NOMO-1 treated with dmso at 0.1 percent for 144 hours (cell line): ENCODE data around the gene GRB10.

ENCODE experiments used
- DNase-seq: peaks from one replicate; lab custom pipeline; 2025; ENCODE audit not compliant: unreplicated experiment; lab: John Stamatoyannopoulos, UW

The GRB10 gene

GRCh38 chr7:50614721-50615518 lies 167.8 kb downstream of the GRB10 start:
- DNase-seq, result no peak

DNA sequence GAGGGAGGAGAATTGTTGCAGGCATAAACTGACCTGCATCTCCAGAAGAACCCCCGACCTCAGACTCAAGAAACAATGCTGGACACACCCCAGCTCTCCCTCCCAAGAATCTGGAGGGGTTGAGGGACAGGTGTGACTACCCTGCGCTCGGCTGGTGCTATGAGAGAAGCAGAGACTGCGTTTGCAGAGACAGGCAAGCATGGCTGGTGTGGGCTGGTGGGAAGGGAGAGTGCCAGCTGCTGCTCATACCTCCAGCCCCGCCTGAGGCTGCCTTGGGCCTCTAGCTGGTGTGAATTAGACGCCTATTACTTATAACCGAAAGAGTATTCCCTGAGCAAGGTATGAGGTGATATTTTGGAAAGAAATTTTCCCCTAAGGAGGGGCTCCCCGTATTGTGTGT lies 169.2 kb downstream of the GRB10 start:
- DNase-seq, result no peak

- DNase-seq, result no peak
Measured at GRCh38 chr7:50612704-50613103, 170.0 kb downstream of the GRB10 start.

- DNase-seq, result peak; percentile 66
Measured at GRCh38 chr7:50610521-50611277, 172.0 kb downstream of the GRB10 start.

DNA sequence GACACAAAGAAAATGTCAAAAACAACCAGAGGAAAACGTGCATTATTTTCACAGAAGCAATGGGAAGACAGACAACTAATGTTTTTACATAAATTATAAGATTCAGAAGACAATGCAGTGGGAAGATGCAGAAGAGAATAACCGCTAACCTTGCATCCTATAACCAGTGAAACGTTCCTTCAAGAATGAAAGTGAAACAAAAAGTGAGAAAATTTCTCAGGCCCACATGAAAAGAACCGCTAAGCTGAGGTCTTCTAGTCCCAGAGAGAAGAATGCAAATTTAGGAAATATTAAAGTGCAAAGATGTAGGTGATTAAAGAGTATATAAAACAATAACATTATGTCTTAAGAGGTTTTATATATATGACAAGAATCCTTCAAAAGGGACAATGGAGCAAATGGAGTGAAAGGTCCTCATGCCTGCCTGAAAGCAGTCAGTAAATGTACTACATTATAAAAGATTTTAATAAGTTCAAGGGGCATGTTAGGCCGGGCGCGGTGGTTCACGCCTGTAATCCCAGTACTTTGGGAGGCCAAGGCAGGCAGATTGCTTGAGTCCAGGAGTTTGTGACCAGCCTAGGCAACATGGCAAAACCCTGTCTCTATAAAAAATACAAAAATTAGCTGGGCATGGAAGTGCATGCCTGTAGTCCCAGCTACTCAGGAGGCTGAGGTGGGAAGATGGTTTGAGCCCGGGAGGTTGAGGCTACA lies 174.3 kb downstream of the GRB10 start:
- no peak for DNase-seq

- no peak for DNase-seq
Measured at GRCh38 chr7:50607524-50608125, 175.1 kb downstream of the GRB10 start.

GRCh38 chr7:50605059-50605458 lies 177.6 kb downstream of the GRB10 start:
- DNase-seq, result no peak

DNA sequence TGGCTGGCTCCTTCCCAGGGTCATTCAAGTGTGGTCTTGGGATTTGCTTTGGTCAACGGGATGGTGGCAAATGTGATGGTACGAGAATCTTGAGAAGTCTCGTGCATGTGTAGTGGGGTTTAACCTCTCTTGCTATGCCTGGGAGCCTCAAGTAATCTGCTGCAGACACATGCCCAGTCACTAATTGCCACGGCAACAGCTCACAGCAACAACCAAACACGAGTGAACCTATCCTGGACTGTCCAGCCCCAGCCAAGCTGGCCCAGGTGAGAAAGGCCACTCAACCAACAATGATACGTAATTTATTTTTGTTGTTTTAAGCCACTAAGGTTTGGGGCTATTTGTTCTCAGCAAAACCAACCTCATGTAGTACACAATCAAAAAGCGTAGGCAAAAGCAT lies 179.4 kb downstream of the GRB10 start:
- no peak for DNase-seq

- DNase-seq, result no peak
Measured at GRCh38 chr7:50599385-50599784, 183.3 kb downstream of the GRB10 start.

DNA sequence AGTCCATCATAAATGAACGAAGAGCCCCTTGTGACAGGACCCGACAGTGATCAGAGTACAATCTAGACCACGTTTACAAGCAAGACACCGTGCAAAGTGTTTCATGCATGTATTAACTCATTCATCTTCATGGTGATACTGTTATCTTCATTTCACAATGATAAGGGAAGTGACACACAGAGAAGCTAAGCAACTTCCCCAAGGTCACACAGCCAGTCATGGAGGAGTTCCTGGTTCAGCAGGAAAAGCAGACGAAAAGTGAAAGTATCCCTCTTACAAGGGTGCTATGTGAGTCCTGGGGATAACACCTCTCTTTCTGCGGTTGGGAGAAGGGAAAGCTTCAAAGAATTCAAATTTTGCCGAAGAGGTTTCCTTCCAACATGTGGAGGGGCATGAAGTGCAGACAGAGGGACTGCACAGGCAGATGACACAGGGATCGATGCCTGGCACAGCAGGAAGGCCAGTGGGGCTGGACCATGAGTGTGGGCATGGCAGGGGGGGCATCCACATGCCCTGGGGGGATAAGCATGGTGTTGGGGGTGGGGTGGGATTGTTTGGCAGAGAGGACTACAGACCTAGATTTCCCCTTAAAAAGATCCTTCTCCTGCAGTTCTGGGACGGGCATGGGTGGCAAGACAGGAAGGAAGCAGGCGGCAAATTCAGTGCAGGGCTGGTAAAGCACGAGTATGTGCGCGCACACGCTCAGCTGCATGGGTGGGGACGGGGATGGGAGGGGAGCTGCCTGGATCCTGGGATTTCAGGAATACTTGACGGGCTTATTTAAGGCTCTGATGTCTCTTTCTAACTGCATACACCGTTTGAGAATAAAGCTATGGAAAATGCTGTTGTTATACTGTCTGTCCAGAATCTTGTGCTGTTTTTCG lies 184.0 kb downstream of the GRB10 start:
- DNase-seq, result no peak

GRCh38 chr7:50596484-50596883 lies 186.2 kb downstream of the GRB10 start:
- no peak for DNase-seq

DNA sequence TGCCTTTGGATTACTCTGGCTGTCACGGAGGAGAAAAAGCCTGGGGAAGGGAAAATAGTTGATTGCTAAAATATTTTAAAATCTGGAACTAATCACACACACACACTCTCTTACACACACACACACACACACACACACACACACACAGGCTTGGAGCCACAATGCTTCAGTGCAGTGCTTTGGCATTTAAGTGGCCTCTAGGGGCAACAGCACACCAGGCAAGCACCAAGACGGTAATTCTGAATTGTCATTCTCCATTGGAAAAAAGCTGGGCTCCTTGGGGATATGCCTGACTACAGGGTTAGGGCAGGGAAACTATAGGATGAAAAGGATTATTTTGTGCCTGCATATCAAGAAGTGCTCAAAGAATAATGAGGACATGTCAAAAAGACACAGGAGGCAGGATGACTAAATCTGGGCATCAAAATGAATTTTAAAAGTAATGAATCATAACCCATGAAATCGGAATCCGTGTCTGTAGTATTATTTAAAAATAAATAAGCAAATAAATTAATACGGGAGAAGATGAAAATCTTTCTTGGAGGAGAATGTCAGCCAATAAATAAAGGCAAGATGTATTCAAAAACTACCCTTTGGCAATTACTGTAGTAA lies 187.1 kb downstream of the GRB10 start:
- no peak for DNase-seq

DNA sequence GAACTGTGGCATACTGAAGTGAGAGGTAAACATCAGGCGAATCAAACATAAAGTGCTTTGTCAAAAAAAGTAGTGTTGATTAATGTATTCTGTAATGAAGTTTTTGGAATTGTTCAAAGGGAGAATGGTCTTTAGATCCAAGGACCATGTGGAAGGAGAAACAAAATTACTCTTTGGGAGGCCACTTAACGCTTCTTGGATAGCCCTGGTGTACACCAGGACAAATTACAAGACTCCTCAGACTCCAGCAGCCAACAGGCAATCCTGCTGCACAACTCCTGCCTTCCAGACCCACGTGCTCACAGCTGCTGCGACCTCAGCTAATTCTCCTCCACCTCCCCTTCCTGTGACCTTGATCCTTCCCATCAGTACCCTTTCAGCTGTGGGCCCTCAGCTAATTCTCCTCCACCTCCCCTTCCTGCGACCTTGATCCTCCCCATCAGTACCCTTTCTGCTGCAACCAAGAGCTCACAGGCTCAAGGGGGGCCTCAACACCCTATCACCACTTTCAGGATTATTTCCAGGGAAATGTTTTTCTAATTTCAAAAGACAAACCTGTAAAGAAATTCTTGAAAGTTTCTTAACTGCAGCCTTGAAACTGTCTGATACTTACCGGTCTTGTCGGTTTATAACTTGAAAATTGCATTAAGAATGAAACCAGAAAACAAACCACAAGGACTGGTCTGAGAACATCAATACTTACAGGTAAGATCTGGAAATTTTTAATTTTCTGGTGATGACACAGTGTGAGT lies 187.8 kb downstream of the GRB10 start:
- DNase-seq, result no peak

GRCh38 chr7:50594136-50594535 lies 188.6 kb downstream of the GRB10 start:
- DNase-seq, result no peak

DNA sequence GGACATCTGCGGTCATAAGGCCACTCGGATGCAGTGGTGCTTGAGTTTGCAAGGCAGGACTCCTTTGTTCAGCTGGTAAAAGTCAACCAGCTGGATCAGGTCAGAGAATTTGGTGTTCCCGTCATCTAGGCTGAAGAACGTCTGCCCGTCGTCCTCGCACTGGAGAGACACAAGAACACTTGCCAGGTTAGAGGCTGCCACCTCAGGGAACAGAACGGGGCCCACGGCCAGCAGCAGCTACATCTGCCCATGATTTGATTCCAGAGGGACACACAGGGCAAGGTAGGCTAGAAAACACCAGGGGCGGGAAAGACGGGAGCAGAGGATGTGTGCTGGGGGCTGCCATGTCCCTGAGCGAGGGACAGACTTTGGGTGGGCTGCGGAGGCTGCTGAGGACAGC lies 189.8 kb downstream of the GRB10 start:
- no peak for DNase-seq

DNA sequence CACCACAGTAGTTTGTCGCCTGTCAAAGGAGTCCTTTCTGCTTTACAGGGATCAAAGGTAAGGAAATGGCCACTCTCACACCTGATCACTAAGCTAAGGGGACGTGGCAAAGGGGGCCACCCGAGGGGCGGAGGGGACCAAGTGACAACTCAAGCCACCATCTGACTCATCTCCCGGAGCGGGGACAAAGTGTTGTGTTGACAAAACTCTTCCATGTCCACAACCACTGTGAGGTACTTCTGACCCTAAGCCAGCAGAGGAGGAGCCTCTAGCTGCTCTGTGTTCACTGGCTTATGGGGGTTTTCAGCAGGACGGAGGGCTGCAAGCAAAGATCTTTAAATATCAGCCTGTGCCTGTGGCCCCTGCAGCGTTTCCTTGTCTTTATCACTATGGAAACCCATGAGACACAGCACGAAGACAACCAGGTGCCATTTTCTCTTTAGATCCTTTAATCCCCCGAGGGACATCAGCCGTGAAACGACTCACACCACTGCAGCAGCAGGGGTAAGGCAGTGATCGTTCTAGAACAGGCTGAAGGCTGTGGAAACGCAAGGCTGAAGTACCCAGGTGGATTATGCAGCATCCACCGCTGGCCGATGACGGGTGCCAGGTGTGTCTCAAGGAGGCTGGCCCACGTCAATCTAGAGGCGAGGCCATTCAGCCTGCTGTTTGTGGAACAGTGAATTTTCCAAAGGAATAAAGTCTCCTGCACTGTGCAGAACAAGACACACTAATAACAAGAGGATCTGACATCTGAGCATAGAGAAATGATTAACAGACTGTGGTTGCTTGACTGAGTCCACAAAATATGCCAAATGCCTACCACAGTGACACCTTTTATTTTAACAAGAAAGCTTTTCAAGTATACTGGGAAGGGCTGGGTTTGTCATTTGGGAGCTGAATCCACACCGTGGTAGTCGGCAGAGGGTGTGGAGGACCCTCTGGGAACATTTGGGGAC lies 190.9 kb downstream of the GRB10 start:
- DNase-seq, result no peak

- no peak for DNase-seq
Measured at GRCh38 chr7:50591098-50591479, 191.6 kb downstream of the GRB10 start.

DNA sequence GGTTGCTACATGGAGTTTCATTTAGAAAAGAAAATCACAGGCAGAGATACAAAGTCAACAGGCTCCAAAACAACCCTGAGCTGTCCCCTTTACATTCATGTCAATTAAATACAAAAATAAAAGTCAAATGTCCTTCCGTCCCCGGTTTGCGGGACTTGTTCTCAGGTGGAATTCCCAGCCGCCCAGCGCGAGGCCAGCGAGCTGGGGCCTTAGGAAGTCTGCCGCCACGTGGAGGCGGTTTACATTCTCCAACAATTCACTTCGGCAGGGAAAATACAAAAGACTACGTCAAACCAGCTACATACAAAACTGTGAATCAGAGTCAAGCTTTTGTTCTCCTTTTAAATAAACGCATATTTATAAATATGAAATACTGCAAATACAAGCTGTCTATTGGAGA lies 192.2 kb downstream of the GRB10 start:
- no peak for DNase-seq
